HG02798 (cell line): ENCODE results near the gene BRINP3.
A peak's percentile ranks its signal among the peaks of the same experiment; 100 is the strongest.

Source experiments
- ATAC-seq: cut with Tn5 transposase; IDR thresholded peaks from one replicate; pipeline ENCODE4 v1.9.1; 2021; ENCODE audit warnings: mild to moderate bottlenecking; ENCODE audit not compliant: unreplicated experiment, poor library complexity

The BRINP3 gene

DNA sequence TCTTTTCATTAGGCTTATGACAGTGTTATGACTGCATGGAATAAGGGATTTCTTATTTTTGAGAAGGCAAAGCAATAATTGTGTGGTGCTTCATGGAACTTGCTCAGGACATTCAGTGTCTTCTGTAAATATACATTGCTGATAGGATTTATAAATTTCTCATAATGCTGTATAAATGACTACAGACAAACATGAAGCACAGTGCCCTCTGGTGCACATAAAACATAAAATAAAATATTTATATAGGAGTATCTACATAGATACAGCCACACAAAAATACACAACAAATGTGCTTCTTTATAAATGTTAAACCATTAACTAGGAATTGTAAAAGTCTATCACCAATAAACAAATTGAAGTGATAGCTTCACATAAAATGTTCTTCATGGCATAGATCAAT is 24.1 kb downstream of the BRINP3 start:
- ATAC-seq = no peak

DNA sequence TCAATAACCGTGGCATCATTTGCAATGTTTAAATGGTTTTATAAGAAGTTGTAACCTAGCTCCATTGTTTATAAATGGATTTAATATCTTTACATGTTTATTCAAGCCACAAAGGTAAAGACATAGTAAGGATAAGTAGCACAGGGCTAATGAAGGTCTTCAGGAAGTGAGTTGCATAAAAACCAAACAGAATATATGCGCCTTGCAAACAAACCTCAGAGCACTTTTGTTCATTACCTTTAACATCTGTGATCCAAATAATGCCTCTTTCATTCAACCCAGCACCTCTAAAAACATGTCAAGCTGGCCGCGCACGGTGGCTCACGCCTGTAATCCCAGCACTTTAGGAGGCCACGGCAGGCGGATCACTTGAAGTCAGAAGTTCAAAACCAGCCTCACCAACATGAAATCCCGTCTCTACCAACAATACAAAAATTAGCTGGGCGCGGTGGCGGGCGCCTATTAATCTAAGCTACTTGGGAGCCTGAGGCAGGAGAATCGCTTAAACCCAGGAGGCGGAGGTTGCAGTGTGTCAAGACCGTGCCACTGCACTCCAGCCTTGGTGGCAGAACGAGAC is 25.3 kb downstream of the BRINP3 start:
- no peak for ATAC-seq

DNA sequence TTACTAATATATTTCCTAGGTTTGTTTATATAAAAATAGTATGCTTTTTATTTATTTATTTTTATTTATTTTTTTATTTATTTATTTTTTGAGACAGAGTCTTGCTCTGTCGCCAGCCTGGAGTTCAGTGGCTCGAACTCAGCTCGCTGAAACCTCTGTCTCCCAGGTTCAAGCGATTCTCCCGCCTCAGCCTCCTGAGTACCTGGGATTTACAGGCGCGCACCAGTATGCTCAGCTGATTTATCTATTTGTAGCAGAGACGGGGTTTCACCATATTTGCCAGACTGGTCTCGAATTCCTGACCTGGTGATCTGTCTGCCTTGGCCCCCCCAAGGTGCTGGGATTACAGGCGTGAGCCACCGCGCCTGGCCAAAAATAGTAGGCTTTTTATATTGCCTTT is 33.2 kb downstream of the BRINP3 start:
- ATAC-seq = no peak

DNA sequence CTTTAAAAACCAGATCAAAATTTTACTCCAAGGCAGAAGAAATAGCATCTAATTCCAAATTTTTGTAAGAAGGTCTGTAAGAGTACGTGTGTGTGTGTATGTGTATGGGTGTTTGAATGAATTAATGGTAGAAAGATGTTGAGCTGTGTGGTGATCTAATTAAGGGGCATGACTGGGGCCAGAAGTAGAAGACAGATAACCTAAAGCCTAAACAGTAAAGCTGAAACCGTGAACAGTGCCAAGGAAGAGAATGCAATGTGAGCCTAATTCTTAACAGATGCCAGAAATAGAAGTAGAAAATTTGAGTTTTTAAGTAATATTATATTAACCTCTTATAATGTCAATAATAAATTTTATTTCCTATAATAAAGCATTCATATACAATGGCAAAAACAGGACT is 38.2 kb downstream of the BRINP3 start:
- ATAC-seq = no peak

DNA sequence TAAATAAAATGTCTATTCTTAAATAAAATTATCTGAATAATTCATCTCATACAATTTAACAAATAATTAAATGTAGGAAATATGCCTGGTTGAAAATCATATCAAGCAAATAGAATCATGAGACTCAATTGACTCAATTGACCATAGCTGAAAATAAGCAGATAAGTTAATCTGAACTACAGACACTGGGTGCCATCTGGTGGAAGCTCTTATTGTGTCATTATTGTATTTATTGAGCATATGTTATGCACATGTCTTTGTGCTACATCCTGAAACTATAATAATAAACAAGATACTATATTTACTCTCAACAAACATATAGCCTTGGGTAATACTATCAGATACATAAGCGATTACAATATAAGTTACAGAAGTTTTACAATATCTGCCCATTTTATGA is 41.0 kb downstream of the BRINP3 start:
- ATAC-seq = no peak

DNA sequence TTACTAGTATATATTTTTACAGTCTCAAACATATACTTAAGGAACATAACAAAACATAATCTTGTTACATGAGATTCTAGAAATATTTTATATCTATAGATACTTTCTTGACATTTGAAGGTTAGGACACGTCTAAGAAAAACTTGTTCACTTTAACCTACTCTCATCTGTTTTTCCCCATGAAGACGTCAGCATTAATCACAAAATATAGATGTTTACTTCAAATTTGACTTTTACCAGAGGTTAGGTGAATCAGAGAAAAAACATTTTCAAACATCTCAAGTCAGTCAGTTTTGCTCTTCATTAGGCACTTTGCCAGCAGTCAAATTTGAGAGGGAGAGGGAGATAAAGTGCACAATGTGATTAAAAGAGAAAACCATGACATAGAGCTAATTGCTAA is 47.7 kb downstream of the BRINP3 start:
- no peak for ATAC-seq

DNA sequence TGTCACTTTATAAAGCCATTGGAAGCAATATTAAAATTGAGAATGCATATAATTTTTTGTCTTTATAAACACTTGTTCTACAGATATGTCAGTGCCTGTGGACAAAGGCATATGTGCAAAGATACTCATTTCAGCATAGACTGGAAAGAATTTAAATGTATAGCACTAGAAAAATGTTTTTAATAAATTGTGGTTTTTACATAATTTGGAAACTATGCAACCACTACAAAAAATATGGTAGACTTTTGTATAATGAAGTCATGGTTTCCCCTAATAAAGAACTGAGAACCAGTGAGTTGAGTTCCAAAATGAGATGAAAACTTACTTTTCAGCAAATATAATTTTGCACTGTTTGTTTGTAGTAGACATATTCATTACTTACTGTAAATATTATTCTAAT is 48.5 kb downstream of the BRINP3 start:
- no peak for ATAC-seq

DNA sequence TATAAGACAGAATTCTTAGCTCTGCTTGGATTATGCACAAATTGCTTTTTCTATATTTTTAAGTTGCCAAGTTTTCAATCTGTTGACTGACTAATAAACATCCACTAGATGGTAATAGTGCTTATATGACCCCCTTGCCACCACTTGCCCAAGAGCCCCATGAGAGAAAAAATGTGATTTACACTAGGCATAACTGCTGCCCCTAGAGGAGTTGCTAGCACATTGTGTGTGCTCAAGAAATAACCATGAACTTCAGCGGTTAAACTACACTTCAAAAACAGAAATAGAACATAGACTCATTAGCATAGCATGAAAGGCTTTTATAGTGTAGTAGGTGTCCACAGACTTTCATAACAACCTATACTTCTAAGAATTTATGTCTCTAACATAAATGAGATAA is 61.4 kb downstream of the BRINP3 start:
- ATAC-seq = no peak

DNA sequence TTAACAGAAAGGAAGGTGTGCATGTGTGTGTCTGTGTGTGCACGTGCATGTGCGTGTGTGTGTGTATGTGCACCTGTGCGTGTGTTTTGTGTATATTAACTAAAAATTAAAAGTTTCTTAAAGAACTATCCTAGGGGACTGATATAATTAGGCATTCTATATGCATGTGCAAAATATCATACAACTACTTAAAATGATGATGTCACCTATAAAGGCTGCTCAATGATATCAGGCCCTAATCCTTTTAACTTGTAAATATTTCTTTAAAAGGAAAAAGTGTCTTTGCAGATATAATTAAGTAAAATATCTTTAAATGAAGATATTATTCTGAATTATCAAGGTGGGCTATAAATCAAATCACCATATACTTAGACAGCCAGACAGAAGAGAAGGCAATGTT is 64.5 kb downstream of the BRINP3 start:
- ATAC-seq = no peak

DNA sequence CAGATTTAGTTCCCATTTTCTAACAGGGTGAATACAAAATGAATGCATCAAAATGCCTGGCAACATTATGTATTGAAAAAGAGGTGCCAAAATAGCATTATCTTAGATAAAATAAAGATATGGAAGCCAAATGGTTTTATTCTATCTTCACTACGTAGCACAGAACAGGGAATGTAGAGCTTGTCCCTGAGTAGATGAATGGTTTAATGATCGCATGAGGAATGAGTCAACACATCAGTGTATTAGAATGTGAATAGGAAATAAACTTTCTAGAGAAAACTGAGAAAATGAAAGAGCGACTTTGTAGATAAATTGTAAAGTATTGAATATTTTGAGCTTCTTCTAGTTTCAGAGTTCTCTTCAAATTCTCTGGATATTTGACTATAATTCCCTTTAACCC is 74.3 kb downstream of the BRINP3 start:
- no peak for ATAC-seq

DNA sequence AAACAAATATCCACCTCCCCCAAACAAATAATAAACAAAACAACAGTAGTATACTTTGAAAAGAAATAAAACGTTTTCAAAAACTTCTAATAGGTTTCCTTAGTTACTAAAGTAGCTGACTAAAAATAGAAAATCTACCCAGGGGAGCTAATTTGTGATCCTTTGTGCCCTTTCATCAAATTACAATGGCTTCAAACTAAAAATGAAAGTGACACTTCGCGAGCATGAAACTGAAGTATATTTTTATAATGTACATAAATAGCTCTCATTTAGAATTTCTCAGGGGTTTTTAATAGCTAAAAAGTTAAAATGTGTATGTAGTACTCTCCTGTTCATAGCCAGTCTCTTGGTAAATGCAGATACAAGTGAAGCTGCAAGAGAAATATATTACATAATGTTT is 78.4 kb downstream of the BRINP3 start:
- ATAC-seq = no peak

DNA sequence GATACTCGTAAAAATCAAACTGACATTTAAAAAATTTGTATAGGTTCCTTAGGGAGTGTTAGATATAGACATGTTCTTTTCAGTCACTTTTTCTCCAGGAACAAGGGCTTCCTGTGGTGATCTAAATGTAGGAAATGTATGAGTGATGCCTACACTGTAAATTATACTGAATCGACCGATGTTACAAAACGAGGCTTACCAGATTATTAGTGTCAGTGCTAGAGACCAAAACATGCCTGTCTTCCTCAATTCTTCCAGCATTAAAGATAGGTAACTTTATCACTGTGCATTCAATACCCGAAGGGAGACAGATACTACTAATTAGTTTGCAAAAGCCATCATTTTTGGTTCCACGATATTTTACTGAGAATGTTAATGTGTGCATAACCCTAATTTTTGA is 86.1 kb downstream of the BRINP3 start:
- ATAC-seq = no peak

DNA sequence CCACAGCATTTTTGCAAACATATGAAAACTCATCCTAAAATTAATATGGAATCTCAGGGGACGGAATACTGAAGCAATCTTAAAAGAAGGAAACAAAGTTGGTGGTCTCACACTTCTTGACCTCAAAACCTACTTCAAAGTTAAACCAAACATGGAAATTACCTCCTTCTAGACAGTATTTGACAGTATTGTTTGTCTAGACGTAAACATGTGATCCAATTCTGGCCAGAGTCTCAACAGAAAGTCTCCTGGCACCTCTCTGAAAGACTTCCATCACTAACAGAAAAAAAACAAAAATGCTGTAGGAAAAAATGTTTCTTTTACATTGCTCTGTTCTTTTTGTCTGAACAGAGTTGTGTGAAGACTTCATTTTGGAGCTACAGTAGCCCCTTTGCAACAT is 99.7 kb downstream of the BRINP3 start:
- ATAC-seq = no peak

DNA sequence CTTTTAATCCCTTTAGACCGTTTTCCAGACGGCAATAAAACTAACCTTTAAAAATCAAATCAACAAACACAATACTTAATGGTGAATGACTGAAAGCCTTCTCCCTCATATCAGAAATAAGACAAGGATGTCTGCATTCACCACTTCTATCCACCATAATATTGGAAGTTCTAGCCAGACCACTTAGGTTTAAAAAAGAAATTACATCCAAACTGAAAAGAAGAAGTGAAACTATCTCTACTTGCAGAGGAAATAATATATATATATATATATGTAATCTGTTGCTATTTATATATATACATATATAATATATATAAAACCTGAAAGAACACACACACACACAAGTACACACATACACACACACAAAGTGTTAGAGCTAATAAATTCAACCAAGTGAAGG is 100.4 kb downstream of the BRINP3 start:
- ATAC-seq = no peak

DNA sequence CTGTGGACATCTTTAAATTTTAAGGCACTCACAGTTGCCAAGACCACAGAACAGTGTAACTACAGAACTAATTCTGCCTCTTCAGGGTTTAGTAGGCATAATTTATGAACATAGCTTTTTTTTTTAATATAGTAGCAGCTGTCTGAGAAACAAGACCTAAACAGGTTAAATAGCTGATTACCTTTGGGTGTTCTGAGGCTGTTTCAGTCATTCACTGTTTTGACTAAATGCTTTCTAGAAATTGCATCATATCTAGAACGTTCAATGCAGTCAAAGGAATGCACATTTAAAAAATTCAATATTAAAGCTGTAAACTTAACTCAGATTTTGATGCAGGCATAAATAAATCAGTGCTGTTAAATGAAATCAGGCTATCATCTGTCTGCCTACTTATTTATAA is 101.6 kb downstream of the BRINP3 start:
- no peak for ATAC-seq

DNA sequence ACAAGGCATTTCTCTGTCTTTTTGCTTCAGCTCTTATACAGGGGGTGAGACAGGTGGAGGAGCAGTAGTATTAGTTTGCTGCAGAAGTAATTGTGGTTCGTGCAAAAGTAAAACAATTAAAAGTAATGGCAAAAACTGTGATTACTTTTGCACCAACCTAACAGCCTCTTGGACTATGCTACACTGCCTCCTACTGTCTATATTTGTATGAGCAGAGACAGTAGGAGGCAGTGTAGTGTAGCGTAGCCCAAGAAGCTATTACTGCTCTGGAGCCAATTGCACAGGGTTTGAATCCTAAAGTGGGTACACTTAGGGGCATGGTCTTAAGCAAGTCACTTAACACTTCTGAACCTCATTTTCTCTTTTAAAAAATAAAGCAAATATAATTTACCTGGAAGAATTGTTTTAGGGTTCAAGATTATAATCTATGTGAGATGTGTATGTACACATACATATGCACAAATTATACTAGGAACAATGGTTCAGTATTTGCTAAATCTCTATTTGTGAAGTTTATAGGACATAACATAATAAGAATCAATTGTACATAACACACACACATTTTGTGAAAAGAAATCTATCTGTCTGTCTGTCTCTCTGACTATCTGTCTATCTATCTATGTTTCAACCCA is 103.8 kb downstream of the BRINP3 start:
- peak; percentile 87 for ATAC-seq

DNA sequence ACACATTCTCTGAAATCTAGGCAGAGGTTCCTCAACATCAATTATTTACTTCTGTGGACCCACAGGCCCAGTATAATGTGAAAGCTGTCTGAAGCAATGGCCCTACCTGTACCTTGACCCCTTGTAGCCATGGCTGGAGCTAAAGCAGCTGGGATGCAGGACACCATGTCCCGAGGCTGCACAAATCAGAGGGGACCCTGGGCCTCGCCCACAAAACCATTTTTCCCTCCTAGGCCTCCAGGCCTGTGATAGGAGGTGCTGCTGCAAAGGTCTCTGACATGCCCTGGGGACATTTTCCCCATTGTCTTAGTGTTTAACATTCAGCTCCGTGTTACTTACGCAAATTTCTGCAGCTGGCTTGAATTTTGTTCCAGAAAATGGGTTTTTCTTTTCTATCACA is 110.5 kb downstream of the BRINP3 start:
- no peak for ATAC-seq

DNA sequence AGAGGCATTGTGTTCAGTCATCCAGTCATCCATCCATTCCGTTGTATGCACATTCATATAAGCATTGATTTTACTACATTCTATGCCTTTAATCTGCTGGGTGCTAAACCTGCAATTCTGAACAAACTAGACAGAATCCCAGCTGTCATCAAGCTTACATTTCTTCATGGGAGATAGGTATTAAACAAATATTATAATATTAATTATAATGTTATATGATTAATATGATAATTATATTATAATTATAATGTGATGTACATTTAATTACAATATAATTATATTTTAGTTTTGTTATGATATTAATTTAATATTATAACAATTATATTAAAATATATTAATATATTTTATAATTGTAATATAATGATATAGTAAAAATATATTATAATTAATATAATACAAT is 112.4 kb downstream of the BRINP3 start:
- no peak for ATAC-seq

DNA sequence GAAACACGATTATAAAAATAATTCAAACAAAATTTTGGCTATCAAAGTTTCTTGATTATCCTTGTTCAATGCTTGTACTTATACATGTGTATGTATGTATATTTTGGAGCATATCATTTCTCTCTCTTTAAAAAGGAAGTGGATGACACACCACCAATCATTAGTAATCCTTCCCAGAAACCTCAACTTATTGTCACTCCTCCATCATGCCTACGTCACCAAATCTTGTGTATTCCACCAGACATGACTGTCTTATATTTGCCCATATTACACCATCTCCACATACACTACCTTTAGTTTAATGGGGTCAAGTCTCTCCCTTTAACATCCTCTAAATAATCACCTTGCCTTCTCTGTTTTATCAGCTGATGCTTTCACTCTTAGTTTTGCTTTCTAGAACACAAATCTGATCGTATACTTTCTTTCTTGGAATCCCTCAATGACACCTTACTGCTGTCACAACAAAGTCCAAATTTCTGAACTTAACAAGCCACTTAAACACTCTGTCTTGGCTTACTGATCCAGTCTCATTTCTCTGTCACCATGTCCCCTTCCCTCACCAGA is 124.0 kb downstream of the BRINP3 start:
- no peak for ATAC-seq

DNA sequence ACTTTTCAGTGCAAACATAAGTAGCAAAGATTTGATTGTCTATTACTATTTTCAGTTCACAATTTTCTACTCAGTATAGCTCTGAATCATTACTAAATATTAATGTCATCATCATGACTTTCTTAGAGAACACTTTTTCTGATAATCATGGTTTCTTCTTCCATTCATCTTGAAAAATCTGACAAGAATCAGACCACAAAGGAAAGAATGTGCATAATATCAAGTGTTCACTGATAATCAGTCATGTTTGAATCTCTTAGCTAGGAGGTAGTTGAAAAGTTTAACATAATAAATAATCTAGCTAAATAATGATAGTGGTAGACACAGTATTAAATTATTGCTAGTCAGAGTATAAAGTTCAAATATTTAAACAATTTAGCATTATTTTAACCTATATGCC is 133.2 kb downstream of the BRINP3 start:
- ATAC-seq = no peak

DNA sequence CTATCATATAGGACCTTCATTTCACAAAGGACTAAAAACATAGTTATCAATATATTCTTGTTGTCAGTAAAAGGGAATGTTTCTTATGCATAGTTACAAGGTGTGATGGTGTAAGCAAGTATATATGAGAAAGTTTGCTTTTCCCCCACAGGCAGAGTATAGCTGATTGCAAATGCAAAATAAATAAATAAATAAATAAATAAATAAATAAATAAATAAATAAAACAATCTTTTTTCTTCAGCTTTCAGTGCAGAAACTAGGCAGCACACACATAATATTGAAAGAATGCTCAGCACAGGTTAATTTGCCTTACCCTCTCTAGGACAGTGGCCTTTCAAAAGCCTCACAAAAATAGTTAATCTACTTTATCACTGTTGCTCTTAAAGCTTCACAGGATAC is 138.8 kb downstream of the BRINP3 start:
- ATAC-seq = no peak

DNA sequence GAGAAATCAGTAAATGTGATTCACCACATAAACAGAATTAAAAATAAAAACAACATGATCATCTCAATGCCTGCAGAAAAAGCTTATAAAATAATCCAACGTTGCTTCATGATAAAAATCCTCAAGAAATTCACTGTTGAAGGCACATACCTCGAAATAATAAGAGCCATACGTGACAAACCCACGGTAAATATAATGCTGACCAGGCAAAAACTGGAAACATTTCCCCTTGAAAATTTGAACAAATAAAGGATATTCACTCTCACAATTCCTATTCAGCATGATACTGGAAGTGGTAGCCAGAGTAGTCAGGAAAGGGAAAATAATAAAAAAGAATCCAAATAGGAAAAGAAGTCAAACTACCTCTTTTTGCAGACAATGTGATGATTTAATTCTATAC is 148.8 kb downstream of the BRINP3 start:
- no peak for ATAC-seq
